Testis (tissue), 3 donors: Measurements from ENCODE around the gene ALKBH7. TPM values are rescaled to one million over a fixed set of nuclear protein-coding genes. Genes with fewer than 3 reads are reported as not detected.

Experiments used
- DNase-seq: peaks from one replicate; pipeline ENCODE4 v3.0.0-alpha.2; 2019
- H3K27ac ChIP-seq, 2 donors: fragments of 200-600 bp; sonication (generic); one replicate each; pipeline ENCODE4 v1.5.1; 2019
- H3K27me3 ChIP-seq: fragments of 200-600 bp; sonication (generic); one replicate; pipeline ENCODE4 v1.5.1; 2019
- H3K36me3 ChIP-seq: fragments of 200-600 bp; sonication (generic); one replicate; pipeline ENCODE4 v1.5.1; 2017; ENCODE audit warnings: low read depth; ENCODE audit errors: missing control alignments
- H3K4me1 ChIP-seq: fragments of 200-600 bp; sonication (generic); one replicate; pipeline ENCODE4 v1.5.1; 2019
- H3K4me3 ChIP-seq, 2 donors: fragments of 200-600 bp; sonication (generic); one replicate each; pipeline ENCODE4 v1.5.1; 2017 to 2019
- H3K9me3 ChIP-seq: fragments of 200-600 bp; sonication (generic); one replicate; pipeline ENCODE4 v1.5.1; 2017
- CTCF ChIP-seq, 3 experiments: fragments of 450-650 bp in 2 of 3; fragments of 200-600 bp in 1 of 3; sonication (generic) in 1 of 3; IDR thresholded peaks; one replicate each; pipeline ENCODE4 v1.5.1; 2016 to 2019; ENCODE audit warnings: antibody characterized with exemption in 3 of 3, mild to moderate bottlenecking in 2 of 3, moderate library complexity in 1 of 3
- POLR2A ChIP-seq: fragments of 450-650 bp; IDR thresholded peaks from one replicate; pipeline ENCODE4 v1.6.1; 2017; ENCODE audit warnings: antibody characterized with exemption, mild to moderate bottlenecking, moderate library complexity
- WGBS, 2 donors: methylation state at CpG; one replicate each; pipeline ENCODE4 v1.1.5; 2018; 5-methylcytosine and 5-hydroxymethylcytosine counted together
- intact Hi-C: fragments of 100-400 bp; cut with DNase I; formaldehyde crosslinking; loops from one replicate; pipeline ENCODE4 v1.15.1; 2023; ENCODE audit warnings: low total_unique reads
- polyA plus RNA-seq: library from polyadenylated mRNA; stranded (reverse); fragments of 350-450 nt; fragmentation: Illumina TruSeq; extraction: RNeasy Lipid Tissue Mini Kit (QIAGEN cat#74804); gene quantifications from one replicate; pipeline ENCODE4 v1.2.3, GENCODE V29; 2014; ENCODE audit warnings: low read depth, low replicate concordance; ENCODE audit not compliant: insufficient read depth
- total RNA-seq, 2 donors: library from RNA; depleted of rRNA; stranded (reverse); fragments of >200 nt; gene quantifications; one replicate each; pipeline ENCODE4 v1.2.3, GENCODE V29; 2016

The ALKBH7 gene
- total and polyA plus RNA-seq, 3 donors from 2014 or later, result 243 to 608 (median 524) TPM

GRCh38 chr19:6364353-6364752 lies 8.2 kb upstream of the ALKBH7 start:
- WGBS, 2 donors, result 94 to 96% methylated on average over 21 of the region's 21 CpGs
- Histone ChIP-seq H3K27ac (no peak overlapping the region), H3K36me3 (no peaks in the 10 kb centered on the region), H3K4me1 (peaks cover 6% of the 10 kb centered on the region), H3K4me3 (no peak overlapping the region), H3K9me3 (no peaks in the 10 kb centered on the region), H3K27me3 (no peaks in the 10 kb centered on the region)
- no peak for DNase-seq
- TF ChIP-seq CTCF (IDR thresholded peaks at IDR 0.05), result no peak
- no peak for TF ChIP-seq POLR2A
- intact Hi-C loops, result no loop called here

GRCh38 chr19:6373096-6373812 lies 660 bp downstream of the ALKBH7 start:
- TF ChIP-seq POLR2A (no peak), CTCF (IDR thresholded peaks at IDR 0.05) (no peak)
- Histone ChIP-seq H3K9me3 (no peaks in the 10 kb centered on the region), H3K27me3 (no peaks in the 10 kb centered on the region), H3K4me1 (peaks cover 8% of the 10 kb centered on the region), H3K4me3 (peak overlapping the region; percentile 85 to 97), H3K36me3 (no peaks in the 10 kb centered on the region), H3K27ac (peak overlapping the region; percentile 95 to 99)
- intact Hi-C loops, result no loop called here
- 1% methylated on average over 42 to 44 of the region's 53 CpGs for WGBS, 2 donors
- peak; percentile 98 for DNase-seq

- intact Hi-C loops, result no loop called here
- Histone ChIP-seq H3K27me3 (no peaks in the 10 kb centered on the region), H3K4me3 (peak overlapping the region; percentile 85 to 97), H3K27ac (peak overlapping the region; percentile 26 to 99), H3K4me1 (peaks cover 8% of the 10 kb centered on the region), H3K9me3 (no peaks in the 10 kb centered on the region), H3K36me3 (no peaks in the 10 kb centered on the region)
- no peak for DNase-seq
- TF ChIP-seq POLR2A, result no peak
- no peak for TF ChIP-seq CTCF (IDR thresholded peaks at IDR 0.05)
- WGBS, 2 donors, result 28% methylated on average over 5 of the region's 5 CpGs
These were observed 1.2 kb downstream of the ALKBH7 start for GRCh38 chr19:6373813-6374108.

- peak overlapping the region; percentile 26 to 99 for H3K27ac ChIP-seq
- WGBS, 2 donors, result 39 to 42% methylated on average over 11 to 29 of the region's 29 CpGs
- no peak for TF ChIP-seq CTCF (IDR thresholded peaks at IDR 0.05)
- no peak for TF ChIP-seq POLR2A
- no peaks in the 10 kb centered on the region for H3K36me3 ChIP-seq
- DNase-seq, result no peak
- intact Hi-C loops, result no loop called here
- H3K4me1 ChIP-seq, result peaks cover 8% of the 10 kb centered on the region
- peak overlapping the region in 1 of 2 donors; percentile 97 for H3K4me3 ChIP-seq
- no peaks in the 10 kb centered on the region for H3K27me3 ChIP-seq
- no peaks in the 10 kb centered on the region for H3K9me3 ChIP-seq
These were observed 1.6 kb downstream of the ALKBH7 start for GRCh38 chr19:6374161-6374709.
